Activated CD4-positive, CD25-positive, alpha-beta regulatory T cell (primary cell): ENCODE measurements around the gene FGF18.
"Not testable (repeated sequence)": the region's sequence is repeated elsewhere in the genome, so short reads cannot be mapped to it uniquely, and the experiment has no call there.

Source experiments
- DNase-seq, 4 experiments: peaks; one replicate each; lab custom pipeline; 2025; lab: John Stamatoyannopoulos, UW

FGF18 gene

GRCh38 chr5:171497494-171497893, 78.0 kb downstream of the FGF18 start:
- not testable (repeated sequence) for DNase-seq

GRCh38 chr5:171498166-171498565, 78.7 kb downstream of the FGF18 start:
- no peak for DNase-seq

GRCh38 chr5:171499611-171500010, 80.2 kb downstream of the FGF18 start:
- DNase-seq = no peak

GRCh38 chr5:171505473-171506043, 86.1 kb downstream of the FGF18 start:
- DNase-seq = no peak

- no peak for DNase-seq
Observed at GRCh38 chr5:171506951-171507350, 87.5 kb downstream of the FGF18 start.
